Liver (tissue), 2 donors: ENCODE data around the gene SMYD1.

Experiments
- CTCF ChIP-seq: fragments of 150-350 bp; IDR thresholded peaks from 2 replicates; pipeline ENCODE4 v1.5.1; 2017; ENCODE audit warnings: improper control_type of control experiment, low read depth, low read length; ENCODE audit not compliant: missing input control
- FOXA2 ChIP-seq: IDR thresholded peaks from 2 replicates; pipeline ENCODE4 v1.6.1; 2016; ENCODE audit warnings: antibody characterized with exemption
- MAX ChIP-seq: IDR thresholded peaks from 2 replicates; pipeline ENCODE4 v1.6.1; 2016; ENCODE audit warnings: antibody characterized with exemption
- donor health status: healthy.

GRCh38 chr2:88117973-88118372 is 50.3 kb downstream of the SMYD1 start:
- TF ChIP-seq CTCF, result no peak
- TF ChIP-seq FOXA2, result no peak
- TF ChIP-seq MAX, result no peak
